ENCODE results near the gene ASTN2. TPM values are rescaled to one million over a fixed set of nuclear protein-coding genes. Genes with fewer than 3 reads are reported as not detected.

Gene ASTN2
- total and polyA plus RNA-seq, 2 experiments from 2014 or later, result 7.0 to 24.6 TPM

- Histone ChIP-seq H3K9me2 (ENCODE audit: insufficient read depth) (peaks cover 20% of the 10 kb centered on the region; the same call in 1 of the 2 replicates), H3K4me3 (no peak overlapping the region), H3K4me2 (0 out of 2 replicates have a peak overlapping the region, but pooled peaks have one; percentile 6), H4K20me1 (replicated peaks; ENCODE audit: insufficient read depth) (no peaks in the 10 kb centered on the region), H2AFZ (no peak overlapping the region), H3K79me2 (replicated peaks; ENCODE audit: insufficient read depth) (no peaks in the 10 kb centered on the region; the same call in 1 of the 2 replicates), H3K27ac (ENCODE audit: low read depth) (no peak overlapping the region; the same call in 1 of the 2 replicates), H3F3A (replicated peaks; ENCODE audit: low read depth) (no peaks in the 10 kb centered on the region), H3K36me3 (ENCODE audit: insufficient read depth) (no peaks in the 10 kb centered on the region), H3K4me1 (ENCODE audit: insufficient read depth) (peaks cover 3% of the 10 kb centered on the region; the same call in 1 of the 2 replicates), H3K27me3 (ENCODE audit: insufficient read depth) (no peaks in the 10 kb centered on the region)
- TF ChIP-seq CTCF (conservative IDR thresholded peaks at IDR 0.05; ENCODE audit: low read depth in 2 of 2), result peak in 1 of 2 experiments; percentile 44; a peak in 2 of 4 replicates
- no peak for TF ChIP-seq EZH2phosphoT487 (IDR thresholded peaks at IDR 0.05; ENCODE audit: unreplicated experiment)
- Mint-ChIP-seq H3K4me3 (no peak overlapping the region), H3K27me3 (ENCODE audit: insufficient read depth, low read depth, poor library complexity) (no peaks in the 10 kb centered on the region), H3K27ac (no peak overlapping the region), H3K36me3 (ENCODE audit: low read depth) (no peaks in the 10 kb centered on the region), H3K9me3 (no peaks in the 10 kb centered on the region), H3K4me1 (peaks cover 29% of the 10 kb centered on the region)
- DNase-seq (ENCODE audit: low spot score) (peak; percentile 28), ATAC-seq (peak; percentile 96)
These were observed 60.5 kb downstream of the ASTN2 start for GRCh38 chr9:117354244-117354847.

GRCh38 chr9:117344892-117345660, 69.8 kb downstream of the ASTN2 start:
- H3K36me3 ChIP-seq (ENCODE audit: insufficient read depth), result no peaks in the 10 kb centered on the region
- ATAC-seq (peak; percentile 91), DNase-seq (ENCODE audit: low spot score) (peak; percentile 27)
- H3K27me3 ChIP-seq (ENCODE audit: insufficient read depth), result no peaks in the 10 kb centered on the region
- no peak overlapping the region for H2AFZ ChIP-seq
- no peak overlapping the region for H3K27ac ChIP-seq (ENCODE audit: low read depth)
- H3K27ac Mint-ChIP-seq, result no peak overlapping the region
- H3K79me2 ChIP-seq (replicated peaks; ENCODE audit: insufficient read depth), result no peaks in the 10 kb centered on the region
- no peaks in the 10 kb centered on the region for H3F3A ChIP-seq (replicated peaks; ENCODE audit: low read depth)
- peaks cover 13% of the 10 kb centered on the region for H3K4me1 ChIP-seq (ENCODE audit: insufficient read depth)
- H3K9me2 ChIP-seq (ENCODE audit: insufficient read depth), result no peaks in the 10 kb centered on the region
- no peaks in the 10 kb centered on the region for H3K36me3 Mint-ChIP-seq (ENCODE audit: low read depth)
- H3K27me3 Mint-ChIP-seq (ENCODE audit: insufficient read depth, low read depth, poor library complexity), result peaks cover 2% of the 10 kb centered on the region
- peaks cover 28% of the 10 kb centered on the region for H3K4me1 Mint-ChIP-seq
- no peak overlapping the region for H3K4me3 Mint-ChIP-seq
- no peaks in the 10 kb centered on the region for H4K20me1 ChIP-seq (replicated peaks; ENCODE audit: insufficient read depth)
- TF ChIP-seq POLR2AphosphoS5 (IDR thresholded peaks at IDR 0.05; ENCODE audit: low read depth) (no peak), ZNF462 (CRISPR knock-in tag; IDR thresholded peaks at IDR 0.05) (no peak), CTCF (conservative IDR thresholded peaks at IDR 0.05; ENCODE audit: low read depth in 2 of 2) (no peak)
- no peak overlapping the region for H3K4me3 ChIP-seq
- H3K4me2 ChIP-seq, result no peak overlapping the region
- H3K9me3 Mint-ChIP-seq, result no peaks in the 10 kb centered on the region

Data from GM23338 (cell line).